Peyer's patch (tissue), 4 donors: ENCODE results near the gene PLEKHH3. TPM values are rescaled to one million over a fixed set of nuclear protein-coding genes. Genes with fewer than 3 reads are reported as not detected.
A peak's percentile ranks its signal among the peaks of the same experiment; 100 is the strongest.

ENCODE experiments used
- DNase-seq, 3 donors: peaks; one replicate each; pipeline ENCODE4 v3.0.0-alpha.2; 2017 to 2019
- H3K27ac ChIP-seq, 4 donors: fragments of 200-600 bp; sonication (generic); one replicate each; pipeline ENCODE4 v1.5.1; 2016 to 2019
- H3K27me3 ChIP-seq, 2 donors: fragments of 200-600 bp; sonication (generic); one replicate each; pipeline ENCODE4 v1.5.1; 2019
- H3K36me3 ChIP-seq, 3 donors: fragments of 200-600 bp; sonication (generic); one replicate each; pipeline ENCODE4 v1.5.1; 2016 to 2019
- H3K4me1 ChIP-seq, 4 donors: fragments of 200-600 bp; sonication (generic); one replicate each; pipeline ENCODE4 v1.5.1; 2016 to 2019
- H3K4me3 ChIP-seq, 4 donors: fragments of 200-600 bp; sonication (generic); 1 replicate in 3 of 4; 2 replicates in 1 of 4; pipeline ENCODE4 v1.5.1; 2016 to 2019; ENCODE audit warnings: mild to moderate bottlenecking in 1 of 4
- H3K9me3 ChIP-seq, 4 donors: fragments of 200-600 bp; sonication (generic); one replicate each; pipeline ENCODE4 v1.5.1; 2016 to 2019; ENCODE audit warnings: mild to moderate bottlenecking in 1 of 4
- CTCF ChIP-seq, 6 experiments: fragments of 450-650 bp in 4 of 6; fragments of 200-600 bp in 2 of 6; sonication (generic) in 1 of 6; IDR thresholded peaks; one replicate each; pipeline ENCODE4 v1.5.1; 2017 to 2019; ENCODE audit warnings: antibody characterized with exemption in 6 of 6, mild to moderate bottlenecking in 3 of 6, moderate library complexity in 1 of 6
- POLR2A ChIP-seq, 2 donors: fragments of 450-650 bp; IDR thresholded peaks; one replicate each; pipeline ENCODE4 v1.5.1; 2017; ENCODE audit warnings: antibody characterized with exemption in 2 of 2, mild to moderate bottlenecking in 2 of 2, moderate library complexity in 2 of 2
- total RNA-seq, 4 donors: library from RNA; depleted of rRNA; stranded (reverse); fragments of >200 nt; gene quantifications; one replicate each; pipeline ENCODE4 v1.1.0, GENCODE V29; 2016

PLEKHH3 gene
- total RNA-seq, 4 donors from 2014 or later: 3.5 to 14.0 (median 10.8) TPM

GRCh38 chr17:42681976-42682721, 5.4 kb upstream of the PLEKHH3 start, which contains the start of gene CNTNAP1:
TSS of gene CNTNAP1 (plus strand) at chr17:42682531. CDS start at chr17:42682830, 299 bp downstream.
- Histone ChIP-seq H3K36me3 (no peaks in the 10 kb centered on the region), H3K27me3 (no peaks in the 10 kb centered on the region), H3K4me3 (peak within 1 kb of the TSS; percentile 26 to 44 (median 42)), H3K27ac (peak within 1 kb of the TSS; percentile 21 to 53 (median 42)), H3K4me1 (peaks cover 8 to 56% (median 33%) of the 10 kb centered on the region in 4 donors), H3K9me3 (no peaks in the 10 kb centered on the region)
- no peak for DNase-seq
- TF ChIP-seq POLR2A (IDR thresholded peaks at IDR 0.05): no peak
- no peak for TF ChIP-seq CTCF (IDR thresholded peaks at IDR 0.05)

GRCh38 chr17:42680331-42680808, 3.6 kb upstream of the PLEKHH3 start:
- Histone ChIP-seq H3K36me3 (no peaks in the 10 kb centered on the region), H3K27ac (peak overlapping the region; percentile 88 to 96 (median 92)), H3K27me3 (no peaks in the 10 kb centered on the region), H3K4me1 (peaks cover 8 to 63% (median 44%) of the 10 kb centered on the region in 4 donors), H3K9me3 (no peaks in the 10 kb centered on the region), H3K4me3 (peak overlapping the region; percentile 69 to 85 (median 70))
- no peak for DNase-seq
- TF ChIP-seq POLR2A (IDR thresholded peaks at IDR 0.05) (no peak), CTCF (IDR thresholded peaks at IDR 0.05) (no peak)

- Histone ChIP-seq H3K36me3 (no peaks in the 10 kb centered on the region), H3K4me3 (peak overlapping the region; percentile 69 to 85 (median 70)), H3K27ac (peak overlapping the region; percentile 88 to 96 (median 92)), H3K9me3 (no peaks in the 10 kb centered on the region), H3K27me3 (no peaks in the 10 kb centered on the region), H3K4me1 (peaks cover 8 to 70% (median 47%) of the 10 kb centered on the region in 4 donors)
- peak; percentile 72 to 90 (median 90) for DNase-seq
- TF ChIP-seq CTCF (IDR thresholded peaks at IDR 0.05): peak; percentile 82 to 99 (median 96)
- no peak for TF ChIP-seq POLR2A (IDR thresholded peaks at IDR 0.05)
Observed at GRCh38 chr17:42679492-42680330, 2.9 kb upstream of the PLEKHH3 start.

GRCh38 chr17:42678951-42679491, 2.2 kb upstream of the PLEKHH3 start:
- TF ChIP-seq POLR2A (IDR thresholded peaks at IDR 0.05) (no peak), CTCF (IDR thresholded peaks at IDR 0.05) (no peak)
- peak overlapping the region; percentile 69 to 85 (median 70) for H3K4me3 ChIP-seq
- peaks cover 8 to 70% (median 47%) of the 10 kb centered on the region in 4 donors for H3K4me1 ChIP-seq
- peak overlapping the region; percentile 88 to 96 (median 92) for H3K27ac ChIP-seq
- H3K36me3 ChIP-seq: no peaks in the 10 kb centered on the region
- no peaks in the 10 kb centered on the region for H3K27me3 ChIP-seq
- DNase-seq: peak in 1 of 3 donors; percentile 72
- no peaks in the 10 kb centered on the region for H3K9me3 ChIP-seq
